CD14-positive monocyte (primary cell): ENCODE data around the gene GDPGP1. TPM values are rescaled to one million over a fixed set of nuclear protein-coding genes. Genes with fewer than 3 reads are reported as not detected.

ENCODE experiments used
- DNase-seq, 3 donors: peaks; one replicate each; pipeline ENCODE4 v3.0.0-alpha.2; 2011 to 2022
- H2AFZ ChIP-seq: 2 replicates; pipeline ENCODE4 v1.6.0; 2012; ENCODE audit warnings: mild to moderate bottlenecking, low read depth, low read length, inconsistent platforms; ENCODE audit not compliant: insufficient read depth, poor library complexity, severe bottlenecking
- H3K27ac ChIP-seq, 2 donors: 1 replicate in 1 of 2; 2 replicates in 1 of 2; pipeline ENCODE4 v1.5.1; 2012 to 2013; ENCODE audit warnings: low read length in 2 of 2, control low read depth in 1 of 2, inconsistent platforms in 1 of 2, low read depth in 1 of 2, mild to moderate bottlenecking in 1 of 2
- H3K27me3 ChIP-seq, 2 donors: one replicate each; pipeline versions ENCODE4 v1.6.0 to v1.6.1; 2011 to 2013; ENCODE audit warnings: low read length in 2 of 2; ENCODE audit not compliant: control insufficient read depth in 2 of 2, insufficient read depth in 2 of 2
- H3K36me3 ChIP-seq, 2 donors: replicated peaks in 1 of 2; 1 replicate in 1 of 2; 2 replicates in 1 of 2; pipeline versions ENCODE4 v1.5.1 to v1.6.1; 2012 to 2013; ENCODE audit warnings: low read length in 2 of 2, control low read depth in 1 of 2, inconsistent platforms in 1 of 2, mild to moderate bottlenecking in 1 of 2; ENCODE audit not compliant: insufficient read depth in 2 of 2, control insufficient read depth in 1 of 2
- H3K4me1 ChIP-seq, 2 donors: 1 replicate in 1 of 2; 2 replicates in 1 of 2; pipeline versions ENCODE4 v1.5.1 to v1.6.1; 2012 to 2013; ENCODE audit warnings: low read length in 2 of 2, control low read depth in 1 of 2, inconsistent platforms in 1 of 2, mild to moderate bottlenecking in 1 of 2, moderate library complexity in 1 of 2; ENCODE audit not compliant: insufficient read depth in 2 of 2, control insufficient read depth in 1 of 2
- H3K4me2 ChIP-seq: replicated peaks from 2 replicates; pipeline ENCODE3; 2012; ENCODE audit warnings: low read length, moderate library complexity, mild to moderate bottlenecking; ENCODE audit not compliant: poor library complexity, severe bottlenecking; ENCODE audit errors: extremely low read depth
- H3K4me3 ChIP-seq, 3 experiments: fragments of 200-600 bp in 1 of 3; sonication (generic) in 1 of 3; replicated peaks in 1 of 3; 1 replicate in 2 of 3; 2 replicates in 1 of 3; pipeline ENCODE4 v1.5.1; 2011 to 2013; ENCODE audit warnings: low read length in 3 of 3, mild to moderate bottlenecking in 3 of 3, control low read depth in 2 of 3, low read depth in 2 of 3, inconsistent platforms in 1 of 3, moderate library complexity in 1 of 3
- H3K79me2 ChIP-seq: 2 replicates; pipeline ENCODE4 v1.6.0; 2012; ENCODE audit warnings: mild to moderate bottlenecking, control low read depth, inconsistent platforms, low read length, moderate library complexity; ENCODE audit not compliant: insufficient read depth
- H3K9ac ChIP-seq: 2 replicates; pipeline ENCODE4 v1.6.0; 2017; ENCODE audit warnings: low read length, mild to moderate bottlenecking; ENCODE audit not compliant: insufficient read depth, poor library complexity, severe bottlenecking
- H3K9me3 ChIP-seq, 2 donors: replicated peaks in 1 of 2; 1 replicate in 1 of 2; 2 replicates in 1 of 2; pipeline versions ENCODE4 v1.5.1 to v1.6.1; 2012 to 2013; ENCODE audit warnings: low read length in 2 of 2, control low read depth in 1 of 2; ENCODE audit not compliant: control insufficient read depth in 1 of 2, insufficient read depth in 1 of 2
- H4K20me1 ChIP-seq: 2 replicates; pipeline ENCODE4 v1.6.0; 2012; ENCODE audit warnings: mild to moderate bottlenecking, low read length, control low read depth, moderate library complexity; ENCODE audit not compliant: insufficient read depth
- H3K27ac Mint-ChIP-seq, 7 donors: one replicate each; pipeline ENCODE4 v1.8.0; 2020; ENCODE audit warnings: mild to moderate bottlenecking in 7 of 7, mixed read lengths in 7 of 7, moderate library complexity in 6 of 7, inconsistent platforms in 2 of 7
- H3K27me3 Mint-ChIP-seq, 3 donors: one replicate each; pipeline ENCODE4 v1.8.0; 2021 to 2022; ENCODE audit warnings: low read depth in 3 of 3, mild to moderate bottlenecking in 3 of 3, mixed read lengths in 3 of 3, moderate library complexity in 3 of 3, inconsistent platforms in 1 of 3
- H3K36me3 Mint-ChIP-seq, 2 donors: one replicate each; pipeline ENCODE4 v1.8.0; 2020; ENCODE audit warnings: mixed read lengths in 2 of 2, inconsistent platforms in 1 of 2, mild to moderate bottlenecking in 1 of 2
- H3K4me1 Mint-ChIP-seq: one replicate; pipeline ENCODE4 v1.8.0; 2020; ENCODE audit warnings: mild to moderate bottlenecking, mixed read lengths
- H3K4me3 Mint-ChIP-seq, 2 donors: one replicate each; pipeline ENCODE4 v1.8.0; 2020; ENCODE audit warnings: mild to moderate bottlenecking in 2 of 2, mixed read lengths in 2 of 2, moderate library complexity in 1 of 2
- H3K9me3 Mint-ChIP-seq, 7 donors: one replicate each; pipeline ENCODE4 v1.8.0; 2020 to 2022; ENCODE audit warnings: mixed read lengths in 7 of 7, mild to moderate bottlenecking in 6 of 7, moderate library complexity in 6 of 7, inconsistent platforms in 2 of 7
- WGBS: methylation state at CpG from one replicate; pipeline ENCODE4 v1.1.5; 2013; ENCODE audit warnings: missing lambda C conversion rate; ENCODE audit not compliant: insufficient coverage; 5-methylcytosine and 5-hydroxymethylcytosine counted together
- intact Hi-C, 2 donors: fragments of 100-400 bp; cut with micrococcal nuclease; formaldehyde crosslinking; loops; one replicate each; pipeline versions ENCODE4 v1.15.0 to v1.15.1; 2023
- polyA plus RNA-seq, 3 donors: library from polyadenylated mRNA; depleted of rRNA in 1 of 3; unstranded in 2 of 3; stranded (reverse) in 1 of 3; fragments of 300-500 nt in 2 of 3; fragments of >200 nt in 1 of 3; fragmentation: Illumina TruSeq in 2 of 3; gene quantifications; 1 replicate in 2 of 3; 2 replicates in 1 of 3; pipeline ENCODE4 v1.2.3, GENCODE V29; 2012 to 2021
- TF ChIP-seq, protein P1 (sequence below): fragments of 200-600 bp; IDR thresholded peaks from one replicate; pipeline ENCODE4 v1.8.0; 2022; ENCODE audit warnings: antibody characterized with exemption, mild to moderate bottlenecking

Gene GDPGP1
- polyA plus RNA-seq, 3 donors: 0.53 to 3.3 (median 0.91) TPM

DNA sequence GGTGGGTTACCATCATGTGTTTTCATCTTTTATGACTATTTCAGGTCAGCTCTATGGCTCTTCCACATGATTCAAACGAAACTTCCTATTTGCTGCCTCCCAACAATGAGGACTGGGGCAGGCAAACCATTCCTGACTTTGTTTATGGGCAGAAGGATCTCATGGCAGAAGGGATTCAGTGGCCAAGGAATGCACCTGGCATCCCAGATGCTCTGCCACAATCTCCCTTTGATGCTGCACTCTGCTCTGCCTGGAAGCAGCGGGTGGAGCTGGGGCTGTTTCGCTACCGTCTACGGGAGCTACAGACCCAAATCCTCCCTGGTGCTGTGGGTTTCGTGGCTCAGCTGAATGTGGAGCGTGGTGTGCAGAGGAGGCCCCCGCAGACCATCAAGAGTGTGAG is 6.8 kb downstream of the GDPGP1 start:
- Histone ChIP-seq H4K20me1 (no peaks in the 10 kb centered on the region), H3K9me3 (no peaks in the 10 kb centered on the region), H3K4me1 (no peaks in the 10 kb centered on the region), H3K4me2 (no peak overlapping the region), H3K27me3 (no peaks in the 10 kb centered on the region), H3K4me3 (no peak overlapping the region), H3K27ac (no peak overlapping the region), H3K36me3 (peaks cover 18 to 38% of the 10 kb centered on the region in 2 donors), H3K79me2 (no peaks in the 10 kb centered on the region), H2AFZ (no peak overlapping the region), H3K9ac (no peak overlapping the region)
- H3K4me3 Mint-ChIP-seq: no peak overlapping the region
- H3K27me3 Mint-ChIP-seq: peaks cover 0 to 1% (median 1%) of the 10 kb centered on the region in 3 donors
- intact Hi-C loops: no loop called here
- TF ChIP-seq, protein P1, sequence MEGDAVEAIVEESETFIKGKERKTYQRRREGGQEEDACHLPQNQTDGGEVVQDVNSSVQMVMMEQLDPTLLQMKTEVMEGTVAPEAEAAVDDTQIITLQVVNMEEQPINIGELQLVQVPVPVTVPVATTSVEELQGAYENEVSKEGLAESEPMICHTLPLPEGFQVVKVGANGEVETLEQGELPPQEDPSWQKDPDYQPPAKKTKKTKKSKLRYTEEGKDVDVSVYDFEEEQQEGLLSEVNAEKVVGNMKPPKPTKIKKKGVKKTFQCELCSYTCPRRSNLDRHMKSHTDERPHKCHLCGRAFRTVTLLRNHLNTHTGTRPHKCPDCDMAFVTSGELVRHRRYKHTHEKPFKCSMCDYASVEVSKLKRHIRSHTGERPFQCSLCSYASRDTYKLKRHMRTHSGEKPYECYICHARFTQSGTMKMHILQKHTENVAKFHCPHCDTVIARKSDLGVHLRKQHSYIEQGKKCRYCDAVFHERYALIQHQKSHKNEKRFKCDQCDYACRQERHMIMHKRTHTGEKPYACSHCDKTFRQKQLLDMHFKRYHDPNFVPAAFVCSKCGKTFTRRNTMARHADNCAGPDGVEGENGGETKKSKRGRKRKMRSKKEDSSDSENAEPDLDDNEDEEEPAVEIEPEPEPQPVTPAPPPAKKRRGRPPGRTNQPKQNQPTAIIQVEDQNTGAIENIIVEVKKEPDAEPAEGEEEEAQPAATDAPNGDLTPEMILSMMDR: no peak
- DNase-seq: no peak
- H3K4me1 Mint-ChIP-seq: peaks cover 5% of the 10 kb centered on the region
- H3K9me3 Mint-ChIP-seq: peaks cover 0 to 5% (median 0%) of the 10 kb centered on the region in 7 donors
- 94% methylated on average over 8 of the region's 8 CpGs for WGBS
- H3K36me3 Mint-ChIP-seq: peaks cover 28 to 43% of the 10 kb centered on the region in 2 donors
- H3K27ac Mint-ChIP-seq: no peak overlapping the region

GRCh38 chr15:90241343-90242192 is 7.6 kb downstream of the GDPGP1 start:
- H3K9me3 ChIP-seq: no peaks in the 10 kb centered on the region
- 90% methylated on average over 17 of the region's 22 CpGs for WGBS
- no peaks in the 10 kb centered on the region for H3K79me2 ChIP-seq
- DNase-seq: no peak
- no peaks in the 10 kb centered on the region for H3K4me1 ChIP-seq
- intact Hi-C loops: no loop called here
- no peak overlapping the region for H3K4me2 ChIP-seq
- no peak overlapping the region for H2AFZ ChIP-seq
- Mint-ChIP-seq H3K4me3 (no peak overlapping the region), H3K9me3 (peaks cover 0 to 5% (median 0%) of the 10 kb centered on the region in 7 donors), H3K4me1 (peaks cover 5% of the 10 kb centered on the region), H3K36me3 (peaks cover 23 to 36% of the 10 kb centered on the region in 2 donors), H3K27ac (peak overlapping the region in 1 of 7 donors; percentile 12), H3K27me3 (peaks cover 0 to 4% (median 1%) of the 10 kb centered on the region in 3 donors)
- H4K20me1 ChIP-seq: no peaks in the 10 kb centered on the region
- TF ChIP-seq, protein P1: no peak
- no peak overlapping the region for H3K4me3 ChIP-seq
- H3K27ac ChIP-seq: no peak overlapping the region
- H3K27me3 ChIP-seq: no peaks in the 10 kb centered on the region
- no peak overlapping the region for H3K9ac ChIP-seq
- peaks cover 18 to 32% of the 10 kb centered on the region in 2 donors for H3K36me3 ChIP-seq
